ENCODE measurements around the gene LRRFIP1.

LRRFIP1 gene

GRCh38 chr2:237691908-237692600 is 64.7 kb downstream of the LRRFIP1 start:
- Histone ChIP-seq H3K4me3 (ENCODE audit: low read depth, low read length) (peak overlapping the region; percentile 74), H3K9ac (ENCODE audit: low read length) (peak overlapping the region; percentile 86), H3K4me1 (ENCODE audit: control insufficient read depth, insufficient read depth, low read length) (peaks cover 40% of the 10 kb centered on the region), H3K9me3 (ENCODE audit: control insufficient read depth, insufficient read depth, low read depth, low read length) (no peaks in the 10 kb centered on the region), H3K36me3 (ENCODE audit: control insufficient read depth, insufficient read depth, low read length) (no peaks in the 10 kb centered on the region), H3K27me3 (ENCODE audit: control insufficient read depth, insufficient read depth, low read length) (peaks cover 10% of the 10 kb centered on the region; the same call in 1 of the 2 replicates), H3K27ac (ENCODE audit: low read depth, low read length) (peak overlapping the region; percentile 75; the same call in 1 of the 2 replicates)

GRCh38 chr2:237692601-237693290 is 65.4 kb downstream of the LRRFIP1 start:
- Histone ChIP-seq H3K4me3 (ENCODE audit: low read depth, low read length) (peak overlapping the region; percentile 74), H3K27me3 (ENCODE audit: control insufficient read depth, insufficient read depth, low read length) (peaks cover 10% of the 10 kb centered on the region; the same call in 1 of the 2 replicates), H3K9ac (ENCODE audit: low read length) (peak overlapping the region; percentile 86), H3K27ac (ENCODE audit: low read depth, low read length) (peak overlapping the region; percentile 75; the same call in 1 of the 2 replicates), H3K36me3 (ENCODE audit: control insufficient read depth, insufficient read depth, low read length) (no peaks in the 10 kb centered on the region), H3K4me1 (ENCODE audit: control insufficient read depth, insufficient read depth, low read length) (peaks cover 46% of the 10 kb centered on the region), H3K9me3 (ENCODE audit: control insufficient read depth, insufficient read depth, low read depth, low read length) (no peaks in the 10 kb centered on the region)

GRCh38 chr2:237693291-237693994 is 66.1 kb downstream of the LRRFIP1 start:
- peak overlapping the region; percentile 74 for H3K4me3 ChIP-seq (ENCODE audit: low read depth, low read length)
- H3K4me1 ChIP-seq (ENCODE audit: control insufficient read depth, insufficient read depth, low read length): peaks cover 53% of the 10 kb centered on the region
- no peaks in the 10 kb centered on the region for H3K9me3 ChIP-seq (ENCODE audit: control insufficient read depth, insufficient read depth, low read depth, low read length)
- H3K36me3 ChIP-seq (ENCODE audit: control insufficient read depth, insufficient read depth, low read length): no peaks in the 10 kb centered on the region
- H3K27me3 ChIP-seq (ENCODE audit: control insufficient read depth, insufficient read depth, low read length): peaks cover 10% of the 10 kb centered on the region; the same call in 1 of the 2 replicates
- no peak overlapping the region for H3K27ac ChIP-seq (ENCODE audit: low read depth, low read length)
- H3K9ac ChIP-seq (ENCODE audit: low read length): peak overlapping the region; percentile 86

GRCh38 chr2:237694415-237695194 is 67.2 kb downstream of the LRRFIP1 start:
- H3K27me3 ChIP-seq (ENCODE audit: control insufficient read depth, insufficient read depth, low read length): peaks cover 10% of the 10 kb centered on the region; the same call in 1 of the 2 replicates
- H3K27ac ChIP-seq (ENCODE audit: low read depth, low read length): no peak overlapping the region
- H3K4me3 ChIP-seq (ENCODE audit: low read depth, low read length): no peak overlapping the region
- H3K9me3 ChIP-seq (ENCODE audit: control insufficient read depth, insufficient read depth, low read depth, low read length): no peaks in the 10 kb centered on the region
- H3K4me1 ChIP-seq (ENCODE audit: control insufficient read depth, insufficient read depth, low read length): peaks cover 54% of the 10 kb centered on the region
- no peaks in the 10 kb centered on the region for H3K36me3 ChIP-seq (ENCODE audit: control insufficient read depth, insufficient read depth, low read length)
- H3K9ac ChIP-seq (ENCODE audit: low read length): no peak overlapping the region

GRCh38 chr2:237695201-237695780 is 67.9 kb downstream of the LRRFIP1 start:
- Histone ChIP-seq H3K27ac (ENCODE audit: low read depth, low read length) (no peak overlapping the region), H3K4me3 (ENCODE audit: low read depth, low read length) (no peak overlapping the region), H3K9ac (ENCODE audit: low read length) (no peak overlapping the region), H3K36me3 (ENCODE audit: control insufficient read depth, insufficient read depth, low read length) (no peaks in the 10 kb centered on the region), H3K4me1 (ENCODE audit: control insufficient read depth, insufficient read depth, low read length) (peaks cover 61% of the 10 kb centered on the region), H3K9me3 (ENCODE audit: control insufficient read depth, insufficient read depth, low read depth, low read length) (no peaks in the 10 kb centered on the region), H3K27me3 (ENCODE audit: control insufficient read depth, insufficient read depth, low read length) (peaks cover 10% of the 10 kb centered on the region; the same call in 1 of the 2 replicates)

- Histone ChIP-seq H3K4me1 (ENCODE audit: control insufficient read depth, insufficient read depth, low read length) (peaks cover 67% of the 10 kb centered on the region), H3K9ac (ENCODE audit: low read length) (no peak overlapping the region), H3K27me3 (ENCODE audit: control insufficient read depth, insufficient read depth, low read length) (peaks cover 10% of the 10 kb centered on the region; the same call in 1 of the 2 replicates), H3K36me3 (ENCODE audit: control insufficient read depth, insufficient read depth, low read length) (no peaks in the 10 kb centered on the region), H3K4me3 (ENCODE audit: low read depth, low read length) (no peak overlapping the region), H3K9me3 (ENCODE audit: control insufficient read depth, insufficient read depth, low read depth, low read length) (no peaks in the 10 kb centered on the region), H3K27ac (ENCODE audit: low read depth, low read length) (no peak overlapping the region)
These were observed 69.1 kb downstream of the LRRFIP1 start for GRCh38 chr2:237696461-237696860.

GRCh38 chr2:237697586-237698357 is 70.4 kb downstream of the LRRFIP1 start:
- Histone ChIP-seq H3K9me3 (ENCODE audit: control insufficient read depth, insufficient read depth, low read depth, low read length) (no peaks in the 10 kb centered on the region), H3K4me3 (ENCODE audit: low read depth, low read length) (no peak overlapping the region), H3K4me1 (ENCODE audit: control insufficient read depth, insufficient read depth, low read length) (peaks cover 80% of the 10 kb centered on the region), H3K9ac (ENCODE audit: low read length) (no peak overlapping the region), H3K27ac (ENCODE audit: low read depth, low read length) (no peak overlapping the region), H3K36me3 (ENCODE audit: control insufficient read depth, insufficient read depth, low read length) (no peaks in the 10 kb centered on the region), H3K27me3 (ENCODE audit: control insufficient read depth, insufficient read depth, low read length) (peaks cover 8% of the 10 kb centered on the region; the same call in 1 of the 2 replicates)

- Histone ChIP-seq H3K27ac (ENCODE audit: low read depth, low read length) (no peak overlapping the region), H3K4me1 (ENCODE audit: control insufficient read depth, insufficient read depth, low read length) (peaks cover 81% of the 10 kb centered on the region), H3K9ac (ENCODE audit: low read length) (no peak overlapping the region)
These were observed 70.9 kb downstream of the LRRFIP1 start for GRCh38 chr2:237698358-237698694.

GRCh38 chr2:237699870-237700511 is 72.6 kb downstream of the LRRFIP1 start:
- Histone ChIP-seq H3K9me3 (ENCODE audit: control insufficient read depth, insufficient read depth, low read depth, low read length) (no peaks in the 10 kb centered on the region), H3K4me1 (ENCODE audit: control insufficient read depth, insufficient read depth, low read length) (peaks cover 69% of the 10 kb centered on the region), H3K27ac (ENCODE audit: low read depth, low read length) (no peak overlapping the region), H3K36me3 (ENCODE audit: control insufficient read depth, insufficient read depth, low read length) (no peaks in the 10 kb centered on the region), H3K27me3 (ENCODE audit: control insufficient read depth, insufficient read depth, low read length) (no peaks in the 10 kb centered on the region), H3K4me3 (ENCODE audit: low read depth, low read length) (no peak overlapping the region), H3K9ac (ENCODE audit: low read length) (no peak overlapping the region)

More at GRCh38 chr2:237698358-237698694, 70.9 kb downstream of the LRRFIP1 start:
- no peaks in the 10 kb centered on the region for H3K9me3 ChIP-seq (ENCODE audit: control insufficient read depth, insufficient read depth, low read depth, low read length)
- 0 out of 2 replicates have a peak, but pooled peaks cover 3% of the 10 kb centered on the region for H3K27me3 ChIP-seq (ENCODE audit: control insufficient read depth, insufficient read depth, low read length)
- H3K4me3 ChIP-seq (ENCODE audit: low read depth, low read length): no peak overlapping the region
- H3K36me3 ChIP-seq (ENCODE audit: control insufficient read depth, insufficient read depth, low read length): no peaks in the 10 kb centered on the region

All from HUES6 (cell line).